ENCODE measurements around the gene CRYL1.

DNA sequence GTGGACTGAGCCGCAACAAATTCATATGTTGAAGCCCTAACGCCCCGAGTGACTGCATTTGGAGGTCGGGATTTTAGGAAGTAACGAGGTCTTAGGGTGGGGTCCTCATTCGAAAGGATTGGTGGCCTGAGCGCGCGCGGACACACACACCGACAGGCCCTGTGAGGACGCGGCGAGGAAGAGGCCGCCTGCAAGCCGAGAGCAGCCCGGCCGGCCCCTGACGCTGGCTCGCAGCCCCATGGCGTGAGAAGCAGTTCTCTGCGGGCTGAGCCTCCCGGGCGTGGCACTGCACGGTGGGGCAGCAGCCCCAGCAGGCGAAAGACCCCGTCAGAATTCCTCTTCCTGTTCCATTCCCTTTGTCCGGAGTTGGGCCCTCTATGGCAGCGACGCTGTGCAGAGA lies 131.2 kb downstream of the CRYL1 start:
- no peak for TF ChIP-seq POLR2A (IDR thresholded peaks at IDR 0.05)
- TF ChIP-seq, protein P1, sequence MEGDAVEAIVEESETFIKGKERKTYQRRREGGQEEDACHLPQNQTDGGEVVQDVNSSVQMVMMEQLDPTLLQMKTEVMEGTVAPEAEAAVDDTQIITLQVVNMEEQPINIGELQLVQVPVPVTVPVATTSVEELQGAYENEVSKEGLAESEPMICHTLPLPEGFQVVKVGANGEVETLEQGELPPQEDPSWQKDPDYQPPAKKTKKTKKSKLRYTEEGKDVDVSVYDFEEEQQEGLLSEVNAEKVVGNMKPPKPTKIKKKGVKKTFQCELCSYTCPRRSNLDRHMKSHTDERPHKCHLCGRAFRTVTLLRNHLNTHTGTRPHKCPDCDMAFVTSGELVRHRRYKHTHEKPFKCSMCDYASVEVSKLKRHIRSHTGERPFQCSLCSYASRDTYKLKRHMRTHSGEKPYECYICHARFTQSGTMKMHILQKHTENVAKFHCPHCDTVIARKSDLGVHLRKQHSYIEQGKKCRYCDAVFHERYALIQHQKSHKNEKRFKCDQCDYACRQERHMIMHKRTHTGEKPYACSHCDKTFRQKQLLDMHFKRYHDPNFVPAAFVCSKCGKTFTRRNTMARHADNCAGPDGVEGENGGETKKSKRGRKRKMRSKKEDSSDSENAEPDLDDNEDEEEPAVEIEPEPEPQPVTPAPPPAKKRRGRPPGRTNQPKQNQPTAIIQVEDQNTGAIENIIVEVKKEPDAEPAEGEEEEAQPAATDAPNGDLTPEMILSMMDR (IDR thresholded peaks at IDR 0.05), result no peak

Data from adrenal gland (tissue), 5 donors.